GM21737 (cell line): ENCODE measurements around the gene SPATS2L.

ENCODE experiments used
- ATAC-seq: cut with Tn5 transposase; IDR thresholded peaks from one replicate; pipeline ENCODE4 v1.9.1; 2021; ENCODE audit warnings: mild to moderate bottlenecking, moderate library complexity; ENCODE audit not compliant: unreplicated experiment

SPATS2L gene

DNA sequence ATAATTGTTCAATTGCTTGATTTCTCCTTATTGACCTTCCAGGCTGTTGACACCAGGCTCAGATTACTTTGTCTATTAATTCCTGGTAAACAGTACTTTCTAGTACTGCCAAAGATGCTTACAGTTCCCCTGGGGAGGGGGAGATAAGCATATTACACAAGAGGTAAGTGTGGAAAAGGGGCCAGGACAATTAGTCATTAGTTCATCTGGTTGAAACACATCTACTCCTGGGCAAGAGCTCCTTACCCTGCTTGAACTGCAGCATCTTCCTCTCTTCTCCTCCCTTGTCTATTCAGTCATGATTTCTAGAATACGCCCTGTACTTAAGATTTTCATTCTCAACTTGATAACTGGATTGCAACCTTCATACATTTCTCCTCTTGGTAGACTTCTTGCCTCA is 10.4 kb upstream of the SPATS2L start:
- ATAC-seq = no peak

DNA sequence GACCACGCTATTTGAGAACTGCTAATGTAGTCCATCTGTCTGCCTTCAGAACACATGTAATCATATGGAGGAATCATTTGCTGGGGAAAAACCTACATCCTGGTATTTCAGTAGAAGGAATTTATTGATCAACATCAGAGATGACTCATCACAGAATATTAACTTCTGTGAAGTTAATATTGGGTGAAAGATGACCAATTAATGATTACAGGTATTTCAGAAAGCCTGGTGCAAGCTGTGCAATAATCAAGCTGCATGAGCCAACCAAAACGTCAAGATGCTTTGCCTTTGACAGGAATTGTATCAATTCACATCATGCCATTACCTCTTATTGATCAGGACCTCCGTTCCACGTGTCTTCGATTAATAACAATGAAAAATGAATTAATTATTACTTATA is 9.4 kb upstream of the SPATS2L start:
- no peak for ATAC-seq

DNA sequence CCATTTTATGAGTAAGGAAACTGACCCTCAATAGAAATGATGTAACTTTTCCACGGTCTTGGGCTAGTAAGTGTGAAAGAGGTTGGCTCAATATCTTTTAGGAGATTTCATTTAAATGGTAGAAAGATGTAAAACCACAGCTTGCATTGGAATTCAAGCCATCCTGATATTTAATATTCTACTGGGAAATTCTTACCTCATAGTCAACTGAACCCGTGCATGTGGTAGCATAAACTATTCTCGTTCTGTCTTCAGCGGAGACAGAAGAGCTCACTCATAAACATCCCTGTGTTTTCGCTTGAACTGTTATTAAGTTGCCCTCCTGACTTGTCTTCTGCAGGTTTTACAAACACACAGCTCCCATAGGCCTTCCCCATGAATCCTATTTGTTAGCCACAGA is 8.5 kb upstream of the SPATS2L start:
- ATAC-seq = no peak

DNA sequence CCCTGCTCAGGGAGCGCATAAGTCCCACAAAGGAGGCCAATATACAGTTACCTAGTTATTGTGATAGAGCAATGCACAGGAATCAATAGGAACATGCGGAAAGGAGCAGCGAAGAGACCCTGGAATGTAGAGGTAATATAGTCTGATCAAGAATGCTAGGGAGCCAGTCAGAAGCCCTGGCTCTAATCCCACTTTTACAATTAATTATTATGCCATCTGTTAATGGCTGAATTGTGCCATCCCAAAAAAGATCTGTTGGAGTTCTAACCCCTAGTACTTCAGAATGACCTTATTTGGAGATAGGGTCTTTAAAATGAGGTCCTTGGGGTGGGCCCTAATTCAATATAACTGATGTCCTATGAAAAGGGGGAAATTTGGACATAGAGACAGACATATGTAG is 7.7 kb upstream of the SPATS2L start:
- no peak for ATAC-seq

DNA sequence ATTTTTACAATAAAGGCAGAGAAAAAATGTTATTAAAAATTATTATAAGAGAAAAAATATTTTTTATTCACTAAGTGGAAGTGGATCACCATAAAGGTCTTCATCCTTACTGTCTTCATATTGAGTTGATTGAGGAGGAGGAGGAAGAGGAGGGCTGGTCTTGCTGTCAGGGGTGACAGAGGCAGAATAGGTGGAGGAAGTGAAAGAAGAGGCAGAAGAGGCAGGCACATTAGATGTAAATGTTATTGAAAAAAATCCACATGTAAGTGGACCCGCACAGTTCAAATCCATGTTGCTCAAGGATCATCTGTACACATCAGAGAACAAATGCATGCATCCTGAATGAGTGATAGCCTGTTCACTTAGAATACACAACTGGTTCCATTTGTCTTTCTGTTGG is 6.4 kb upstream of the SPATS2L start:
- no peak for ATAC-seq

DNA sequence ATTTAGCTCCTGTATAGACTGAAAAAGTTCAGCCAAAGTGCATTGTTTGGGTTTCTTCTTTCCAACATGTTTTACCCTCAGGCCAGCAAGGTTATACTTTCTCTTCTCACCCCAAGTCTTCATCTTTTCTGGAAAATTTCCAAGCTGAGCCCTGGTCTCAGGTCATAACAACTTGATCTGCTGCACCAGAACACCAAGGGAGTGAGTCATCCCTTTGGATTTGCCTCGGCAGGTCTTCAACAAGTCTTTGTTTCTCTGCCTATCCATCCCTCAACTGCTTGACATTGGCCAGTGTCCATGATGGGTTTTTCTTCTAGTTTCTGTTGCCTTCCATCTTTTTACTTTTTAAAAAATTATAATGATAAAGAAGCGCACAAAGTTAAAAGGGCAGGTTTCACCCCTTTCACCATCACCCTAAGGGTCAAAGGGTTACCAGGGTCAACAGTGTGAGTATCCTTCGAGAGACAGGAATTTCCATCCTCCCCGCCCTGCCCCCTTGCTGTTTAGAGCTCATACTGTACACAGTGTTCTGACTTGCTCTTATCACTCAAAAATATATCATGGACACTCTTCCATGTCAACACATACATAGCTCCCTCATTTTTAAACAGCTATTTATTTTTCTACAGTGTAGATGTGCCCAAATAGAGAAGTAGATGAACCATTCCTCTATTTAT is 5.7 kb upstream of the SPATS2L start:
- no peak for ATAC-seq

DNA sequence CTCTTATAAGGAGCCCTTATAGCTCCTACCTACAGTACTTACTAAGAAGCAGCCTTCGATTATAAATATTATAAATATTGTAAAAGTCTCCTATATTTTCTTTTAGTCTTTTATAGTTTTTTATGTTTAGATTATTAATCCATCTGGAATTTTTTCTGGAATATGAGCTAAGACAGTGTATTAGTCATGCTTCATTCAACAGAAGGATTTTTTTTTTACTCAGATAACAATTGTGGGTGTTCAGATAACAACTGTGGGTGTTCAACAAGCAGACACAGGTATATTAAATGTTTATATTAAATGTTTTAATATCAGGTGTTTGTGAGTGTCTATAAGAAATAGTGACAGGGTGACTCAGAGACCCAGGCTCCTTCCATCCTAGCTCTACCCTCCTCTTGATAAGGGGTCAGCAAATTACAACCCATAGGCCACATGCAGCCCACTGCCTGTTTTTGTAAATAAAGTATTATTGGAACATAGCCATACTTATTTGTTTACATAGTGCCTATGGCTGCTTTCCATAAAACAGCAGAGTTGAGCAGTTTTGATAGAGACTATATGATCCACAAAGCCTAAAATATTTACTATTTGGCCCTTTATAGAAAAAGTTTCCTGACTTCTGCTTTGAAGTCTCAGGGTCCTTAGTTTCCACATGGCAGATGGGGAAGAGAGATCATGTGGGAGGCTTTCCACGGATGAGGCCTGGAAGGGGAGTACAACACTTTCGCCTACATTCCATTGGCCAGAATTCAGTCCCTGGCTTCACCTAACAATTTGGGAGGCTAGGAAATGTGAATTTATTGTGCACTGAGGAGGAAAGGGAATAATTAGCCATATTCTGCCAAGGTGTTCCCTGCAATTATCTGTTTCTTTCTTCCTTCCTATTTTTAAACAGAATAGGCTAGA is 4.3 kb upstream of the SPATS2L start:
- ATAC-seq = no peak

DNA sequence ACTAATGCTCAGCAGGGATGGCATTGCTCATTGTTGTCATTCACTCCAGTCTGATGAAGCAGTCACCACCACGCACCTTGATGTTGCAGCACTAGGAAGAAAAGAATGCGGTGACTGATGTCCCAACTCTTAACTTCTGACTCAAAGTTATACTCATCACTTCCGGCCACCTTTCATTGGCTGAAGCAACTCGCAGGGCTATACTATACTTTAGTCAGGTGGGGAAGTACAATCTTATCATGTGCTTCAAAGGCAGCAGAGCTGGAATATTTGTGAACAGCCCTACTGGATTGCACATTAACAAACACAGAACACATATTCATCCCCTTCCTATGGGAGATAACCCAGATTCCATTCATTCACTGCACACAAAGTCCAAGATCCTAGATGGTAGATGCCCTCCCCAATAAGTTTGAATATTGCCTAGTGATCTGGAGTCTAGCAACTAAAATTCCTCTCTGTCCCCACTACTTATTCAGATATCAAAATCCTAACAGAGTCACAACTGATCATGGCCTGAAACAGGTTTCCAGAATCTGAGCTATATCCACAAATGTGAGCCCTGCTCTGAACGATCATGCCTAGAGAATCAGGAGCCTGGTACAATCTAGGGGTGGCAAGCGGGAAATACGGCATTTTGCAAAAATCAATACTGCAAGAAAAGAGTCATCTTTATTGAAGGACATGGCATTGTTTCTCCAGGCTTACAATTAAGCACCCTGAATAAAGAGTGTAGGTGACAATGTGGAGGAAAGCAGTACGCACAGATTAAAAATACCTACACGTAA is 3.4 kb upstream of the SPATS2L start:
- no peak for ATAC-seq

DNA sequence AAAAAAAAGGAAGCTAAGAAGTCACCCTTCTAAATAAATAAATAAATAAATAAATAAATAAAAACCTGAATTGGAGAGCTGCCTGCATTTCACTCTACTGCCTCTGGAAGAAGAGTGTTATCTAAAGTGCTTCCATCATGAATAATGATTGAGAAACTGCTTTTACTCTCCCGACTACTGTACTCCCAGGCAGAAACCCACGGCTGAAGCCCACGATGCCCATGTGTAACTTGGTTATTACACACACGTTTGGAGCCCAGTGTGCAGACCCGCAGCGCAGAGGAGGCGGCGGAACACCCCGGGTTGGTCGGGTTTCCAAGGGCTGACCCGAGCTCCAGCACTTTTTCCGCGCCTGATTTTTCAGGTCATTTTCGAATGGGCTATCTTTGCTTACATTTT is 697 bp upstream of the SPATS2L start:
- no peak for ATAC-seq

DNA sequence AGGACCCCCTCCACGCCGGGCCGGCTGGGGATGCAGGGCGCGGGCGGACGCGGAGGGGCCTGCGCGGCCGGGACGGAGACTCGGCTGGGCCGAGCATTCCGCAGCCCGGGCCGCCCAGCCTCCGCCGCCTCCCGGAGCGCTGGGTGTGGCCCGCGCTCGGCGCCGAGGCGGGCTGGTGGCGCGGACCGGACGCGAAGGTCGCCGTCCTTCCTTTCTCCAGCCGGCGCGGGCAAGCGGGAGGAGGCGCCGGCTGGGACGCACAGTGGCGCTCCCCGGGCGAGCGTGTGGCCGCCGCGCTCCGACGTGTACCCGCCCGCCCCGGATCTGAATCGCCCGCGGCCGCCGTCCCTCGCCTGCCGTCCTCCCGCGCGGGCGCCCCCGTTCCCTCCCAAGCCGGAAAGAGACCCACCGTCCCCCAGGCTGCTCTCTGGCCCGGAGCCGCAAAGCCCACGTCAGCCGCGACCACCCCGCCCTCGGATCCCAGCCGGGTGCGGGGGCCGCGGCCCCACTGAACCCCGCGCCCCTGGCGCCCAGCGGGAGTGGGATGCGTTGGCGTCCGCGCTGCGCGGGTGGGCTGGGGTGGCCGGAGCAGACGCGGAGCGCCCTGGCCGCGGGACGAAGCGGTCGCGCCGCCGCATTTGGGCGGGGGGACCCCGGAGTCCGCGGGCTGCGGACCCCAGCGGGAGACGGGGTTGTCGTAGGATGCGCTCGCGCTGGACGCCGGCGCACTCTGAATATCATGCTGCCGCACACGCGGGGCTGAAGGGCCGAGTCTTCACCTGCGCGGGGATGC is 634 bp downstream of the SPATS2L start:
- peak; percentile 63 for ATAC-seq

DNA sequence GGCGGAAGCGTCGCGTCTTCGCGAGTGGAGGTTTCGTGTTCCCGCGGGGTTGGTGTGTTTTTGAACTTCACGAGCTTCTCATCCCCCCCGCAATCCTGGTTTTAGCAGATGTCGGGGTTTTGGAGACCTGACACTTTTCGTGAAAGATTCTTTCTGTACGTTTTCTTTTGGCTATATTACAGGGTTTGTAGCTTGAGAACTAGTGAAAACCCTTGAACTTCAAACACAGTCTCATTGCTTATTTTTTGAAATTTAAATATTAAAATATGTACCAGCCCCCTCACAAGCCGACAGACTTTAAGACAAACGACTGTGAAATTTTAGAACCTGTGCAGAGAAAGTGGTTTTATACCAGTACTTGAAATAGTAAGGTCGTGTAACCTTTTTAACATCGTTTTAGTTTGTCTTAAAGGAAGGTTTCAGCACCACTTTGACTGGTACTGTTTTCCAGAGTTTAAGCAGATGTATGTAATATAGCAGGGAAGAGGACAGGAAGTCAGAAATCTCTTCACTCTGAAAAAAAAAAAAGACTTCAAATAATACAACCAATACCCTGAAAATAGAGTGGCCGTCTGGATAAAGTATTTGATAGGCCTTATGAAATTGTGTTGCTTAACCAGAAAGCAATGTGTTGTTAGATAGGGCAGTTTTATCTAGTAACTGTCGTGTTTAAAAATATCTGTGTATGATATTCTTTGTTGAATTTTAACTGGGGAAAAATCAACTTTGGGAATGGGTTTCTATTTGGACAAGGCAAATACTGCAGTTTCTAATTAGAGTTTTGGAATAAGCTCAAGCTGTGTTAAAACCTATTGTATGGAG is 1.4 kb downstream of the SPATS2L start:
- no peak for ATAC-seq

DNA sequence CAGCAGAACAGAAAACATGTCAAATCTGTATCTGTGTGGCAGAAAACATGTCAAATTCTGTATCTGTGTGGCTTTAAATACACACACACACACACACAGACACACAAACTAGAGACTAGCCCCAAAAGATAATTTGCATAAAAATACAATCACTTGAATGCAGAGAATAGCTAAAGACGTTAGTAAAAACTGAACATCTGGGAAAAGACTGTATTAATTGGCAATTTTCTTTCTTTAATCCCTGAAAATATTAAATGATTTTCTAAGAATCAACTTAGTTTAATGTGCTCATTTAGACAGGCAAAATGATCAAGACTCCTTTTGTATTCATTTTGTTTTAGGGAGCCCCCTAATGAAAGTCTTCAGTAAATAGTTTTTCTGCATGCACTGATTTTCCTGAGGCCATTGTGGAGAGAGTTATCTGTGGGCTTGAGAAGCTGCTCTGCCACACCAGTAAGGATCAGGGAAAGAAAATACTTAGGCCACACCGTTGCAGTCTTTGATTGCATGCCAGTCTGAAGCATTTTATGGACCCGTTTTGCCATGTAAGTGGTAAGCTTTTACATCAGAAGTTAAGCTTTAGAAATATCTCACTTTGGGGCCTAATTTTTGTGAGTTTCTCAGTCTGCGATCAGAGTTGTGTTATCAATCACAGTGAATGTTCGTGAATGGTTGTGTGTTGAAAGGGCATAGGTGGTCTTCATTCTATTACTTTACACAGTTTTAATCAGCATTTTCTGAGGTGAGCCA is 2.2 kb downstream of the SPATS2L start:
- no peak for ATAC-seq

DNA sequence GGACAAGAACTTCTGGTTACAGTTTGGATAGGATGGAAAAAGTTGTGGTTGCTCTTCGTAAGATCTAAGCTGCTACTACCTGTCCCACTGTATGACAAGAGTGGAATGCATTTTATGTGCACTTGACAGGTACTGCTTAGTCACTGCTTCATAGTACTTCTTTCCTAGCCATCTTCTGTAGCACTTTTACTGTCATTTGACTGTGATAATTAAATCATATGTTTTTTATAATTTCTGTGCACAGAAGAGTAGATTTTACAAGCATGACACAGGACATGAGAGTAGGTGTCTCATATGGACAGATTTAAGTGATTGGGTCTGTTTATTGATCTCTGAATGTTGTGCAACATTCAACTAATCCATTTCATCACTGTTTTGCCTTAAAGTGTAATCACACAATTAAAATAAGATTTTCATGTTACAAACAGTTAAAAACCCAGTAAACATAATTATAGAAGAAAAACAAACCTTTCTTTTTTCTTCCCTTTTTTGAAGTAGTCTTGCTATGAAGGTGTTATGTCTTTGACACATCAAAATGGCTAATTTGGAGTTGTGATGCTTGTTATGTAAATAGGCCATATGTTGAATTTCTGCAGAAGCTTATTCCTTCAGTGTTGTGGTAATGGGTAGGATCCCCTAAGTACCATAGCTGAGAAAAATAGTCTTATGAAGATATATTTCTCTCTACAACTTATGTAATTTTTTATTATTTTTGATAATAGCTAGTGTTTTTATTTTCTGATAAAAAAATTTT is 3.0 kb downstream of the SPATS2L start:
- no peak for ATAC-seq

DNA sequence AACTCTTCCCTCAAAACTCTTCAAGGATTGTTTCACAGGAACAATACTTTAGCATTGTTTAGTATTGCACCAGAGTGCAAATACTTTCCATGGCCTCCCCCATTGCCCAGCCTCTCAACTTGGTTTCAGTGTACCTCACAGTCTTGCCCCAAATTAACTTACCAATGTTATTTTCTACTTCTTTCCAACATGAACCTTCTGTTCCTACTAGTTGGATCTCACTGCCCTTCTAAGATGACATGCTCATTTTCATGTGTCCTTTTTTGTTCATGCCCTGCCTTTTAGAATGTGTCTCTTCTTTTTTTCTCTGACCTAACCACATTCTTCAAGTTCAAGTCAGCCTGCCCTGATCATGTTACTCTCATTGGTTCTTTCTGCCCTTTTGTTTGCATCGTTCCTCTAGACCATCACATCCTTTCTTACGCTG is 4.1 kb downstream of the SPATS2L start:
- ATAC-seq = no peak

DNA sequence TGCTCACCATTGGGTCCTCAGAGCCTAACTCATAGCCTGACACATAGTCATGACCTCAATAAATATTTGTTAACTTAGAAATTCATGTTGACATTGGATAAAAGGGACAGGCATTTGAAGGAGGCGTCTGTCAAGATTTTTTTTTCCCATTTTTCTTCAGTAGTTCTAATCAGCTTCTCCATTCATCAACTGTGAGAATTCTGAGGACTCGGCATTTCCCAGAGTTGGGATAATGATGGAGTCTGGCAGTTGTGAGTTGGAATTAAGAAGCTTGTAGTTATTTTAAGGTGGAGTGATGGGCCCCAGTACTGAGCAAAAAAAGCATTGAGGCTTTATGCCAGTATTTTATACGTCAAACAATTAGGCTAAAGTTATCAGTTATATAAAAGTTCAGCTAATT is 4.6 kb downstream of the SPATS2L start:
- no peak for ATAC-seq

DNA sequence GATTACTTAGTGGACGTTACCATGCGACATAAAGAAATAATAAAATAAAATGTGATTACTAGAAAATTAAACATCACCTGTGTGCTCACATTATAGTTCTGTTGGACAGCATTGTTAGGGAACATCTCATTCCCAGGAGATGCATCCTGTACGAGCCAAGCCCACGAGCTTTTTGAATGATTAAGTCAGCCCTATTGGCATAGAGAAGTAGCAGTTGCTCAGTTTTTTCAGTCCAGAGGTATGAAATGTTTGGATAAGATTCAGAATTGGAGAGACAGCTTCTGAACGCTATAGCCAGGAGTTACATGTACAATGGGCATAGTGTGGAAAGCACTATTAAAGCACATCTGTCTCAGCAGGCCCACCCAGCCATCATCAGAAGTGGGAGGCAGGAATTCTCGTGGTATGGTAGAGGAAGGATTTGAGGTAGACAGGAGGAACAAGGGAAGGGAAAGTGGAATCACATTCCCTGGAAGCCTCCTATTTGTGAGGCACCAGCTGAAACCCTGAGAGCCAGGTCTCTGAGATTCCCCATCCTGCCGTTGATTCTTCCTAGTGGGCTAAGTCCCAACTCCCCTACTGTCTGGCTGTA is 8.6 kb downstream of the SPATS2L start:
- ATAC-seq = no peak

DNA sequence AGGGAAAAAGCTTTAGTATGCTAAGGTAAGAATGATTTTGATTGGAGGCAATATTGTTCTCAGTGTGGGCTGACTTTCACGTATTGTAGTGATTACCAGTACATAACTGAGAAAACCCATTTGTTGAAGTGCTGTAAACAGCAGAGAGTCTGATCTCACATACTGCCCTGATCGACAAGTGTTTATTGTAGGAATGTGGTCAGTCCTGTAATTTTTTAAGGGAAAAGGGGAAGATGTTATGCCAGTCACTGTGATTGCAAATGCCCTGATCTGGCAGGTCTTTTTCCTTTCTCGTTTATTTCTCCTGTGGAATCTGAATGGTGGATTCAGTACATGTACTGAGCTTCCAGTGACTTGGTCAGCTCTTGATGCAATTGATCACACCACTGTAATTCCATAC is 11.5 kb downstream of the SPATS2L start:
- no peak for ATAC-seq

DNA sequence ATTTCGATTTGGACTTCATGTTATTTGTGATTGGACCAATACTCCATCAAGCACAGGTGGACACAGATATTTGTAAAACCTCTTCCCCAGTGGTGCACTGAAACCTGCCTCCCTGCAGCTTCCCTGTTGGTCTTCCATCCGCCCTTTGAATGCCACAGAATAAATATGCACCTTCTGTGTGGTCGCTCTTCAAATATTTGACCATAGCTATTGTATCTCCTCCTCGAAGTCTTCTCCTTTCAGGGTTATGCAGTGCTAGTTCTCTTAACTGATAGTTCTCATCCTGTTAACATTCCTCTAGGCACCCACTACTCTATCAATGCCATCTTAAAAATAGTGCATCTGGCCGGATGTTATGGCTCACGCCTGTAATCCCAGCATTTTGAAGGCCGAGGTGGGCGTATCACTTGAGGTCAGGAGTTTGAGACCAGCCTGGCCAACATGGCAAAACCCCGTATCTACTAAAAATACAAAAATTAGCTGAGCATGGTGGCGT is 12.5 kb downstream of the SPATS2L start:
- ATAC-seq = no peak
